H1 (cell line): ENCODE results near the gene RUNX1. TPM values are rescaled to one million over a fixed set of nuclear protein-coding genes. Genes with fewer than 3 reads are reported as not detected.

Experiments used
- CTCF ChIA-PET: fragments of 300-600 bp; sonication (Branson Sonifier 250); formaldehyde crosslinking; loops from one replicate; lab custom pipeline; 2021; ENCODE audit not compliant: partially characterized antibody; lab: Charles Lee
- POLR2A ChIA-PET: fragments of 300-600 bp; sonication (Branson Sonifier 250); formaldehyde crosslinking; loops from one replicate; lab custom pipeline; 2021; ENCODE audit warnings: inconsistent platforms; ENCODE audit not compliant: partially characterized antibody; lab: Charles Lee
- DNase-seq, 2 experiments: peaks; one replicate each; pipeline versions ENCODE4 v3.0.0 to v3.0.0-alpha.2; 2010 to 2022; ENCODE audit warnings: low spot score in 2 of 2, low read depth in 1 of 2, mixed read lengths in 1 of 2
- FAIRE-seq: peaks from 2 replicates; lab custom pipeline; 2011; peaks lifted over from hg19 to GRCh38; lab: Jason Lieb, UNC
- H2AFZ ChIP-seq: 2 replicates; pipeline ENCODE4 v1.8.1; 2012; ENCODE audit warnings: low read length, inconsistent platforms
- H2AK5ac ChIP-seq: 2 replicates; pipeline ENCODE4 v1.6.1; 2013; ENCODE audit warnings: low read depth, low read length
- H2BK120ac ChIP-seq: replicated peaks from 2 replicates; pipeline ENCODE3; 2013; ENCODE audit warnings: low read depth, low read length, inconsistent platforms
- H2BK12ac ChIP-seq: 2 replicates; pipeline ENCODE4 v1.6.1; 2013; ENCODE audit warnings: low read depth, low read length
- H2BK15ac ChIP-seq: 2 replicates; pipeline ENCODE4 v1.6.1; 2013; ENCODE audit warnings: low read length
- H2BK20ac ChIP-seq: 2 replicates; pipeline ENCODE4 v1.6.1; 2013; ENCODE audit warnings: low read length
- H2BK5ac ChIP-seq: 2 replicates; pipeline ENCODE4 v1.6.1; 2013; ENCODE audit warnings: low read depth, low read length
- H3K14ac ChIP-seq: 2 replicates; pipeline ENCODE4 v1.6.1; 2013; ENCODE audit warnings: inconsistent platforms; ENCODE audit not compliant: insufficient read length
- H3K18ac ChIP-seq: 2 replicates; pipeline ENCODE4 v1.6.1; 2013; ENCODE audit warnings: low read length; ENCODE audit errors: extremely low read depth
- H3K23ac ChIP-seq: 2 replicates; pipeline ENCODE4 v1.6.1; 2013; ENCODE audit warnings: inconsistent platforms; ENCODE audit not compliant: insufficient read length
- H3K23me2 ChIP-seq: 2 replicates; pipeline ENCODE4 v1.6.1; 2013; ENCODE audit warnings: low read depth, low read length
- H3K27ac ChIP-seq: 2 replicates; pipeline ENCODE4 v1.6.1; 2011; ENCODE audit warnings: low read depth, low read length, inconsistent platforms
- H3K27me3 ChIP-seq, 4 experiments: replicated peaks in 1 of 4; 1 replicate in 1 of 4; 2 replicates in 3 of 4; pipeline versions ENCODE4 v1.6.1 to v1.8.1; 2011 to 2013; ENCODE audit warnings: low read length in 3 of 4, mild to moderate bottlenecking in 3 of 4, inconsistent platforms in 2 of 4, mixed read lengths in 2 of 4, moderate library complexity in 1 of 4; ENCODE audit not compliant: control insufficient read depth in 3 of 4, insufficient read depth in 3 of 4; ENCODE audit errors: extremely low read depth in 1 of 4
- H3K36me3 ChIP-seq, 4 experiments: 2 replicates each; pipeline versions ENCODE4 v1.6.1 to v1.8.1; 2011 to 2013; ENCODE audit warnings: mild to moderate bottlenecking in 4 of 4, low read length in 3 of 4, moderate library complexity in 2 of 4, control low read depth in 1 of 4, inconsistent platforms in 1 of 4; ENCODE audit not compliant: insufficient read depth in 4 of 4, control insufficient read depth in 2 of 4
- H3K4ac ChIP-seq: replicated peaks from 2 replicates; pipeline ENCODE3; 2013; ENCODE audit warnings: low read length, low read depth, mixed read lengths, inconsistent platforms; ENCODE audit not compliant: insufficient read length
- H3K4me1 ChIP-seq, 4 experiments: replicated peaks in 1 of 4; 1 replicate in 1 of 4; 2 replicates in 3 of 4; pipeline versions ENCODE4 v1.6.1 to v1.8.1; 2011 to 2013; ENCODE audit warnings: low read length in 3 of 4, inconsistent platforms in 2 of 4, mixed read lengths in 1 of 4; ENCODE audit not compliant: insufficient read depth in 4 of 4, control insufficient read depth in 3 of 4
- H3K4me2 ChIP-seq, 2 experiments: 2 replicates each; pipeline versions ENCODE4 v1.6.1 to v1.8.1; 2011 to 2013; ENCODE audit warnings: low read depth in 2 of 2, low read length in 2 of 2, control low read depth in 1 of 2, inconsistent platforms in 1 of 2, mild to moderate bottlenecking in 1 of 2; ENCODE audit not compliant: insufficient read depth in 1 of 2
- H3K4me3 ChIP-seq, 4 experiments: fragments of 200-600, 300-600 bp in 1 of 4; sonication (generic), shearing (Covaris generic), sonication (Bioruptor Twin) in 1 of 4; 2 replicates each; pipeline versions ENCODE4 v1.5.1 to v1.8.1; 2011 to 2016; ENCODE audit warnings: low read length in 4 of 4, low read depth in 3 of 4, control low read depth in 2 of 4, inconsistent platforms in 2 of 4, mild to moderate bottlenecking in 2 of 4, mixed read lengths in 1 of 4, moderate library complexity in 1 of 4; ENCODE audit not compliant: insufficient read depth in 2 of 4; ENCODE audit errors: extremely low read depth in 1 of 4
- H3K56ac ChIP-seq: replicated peaks from 2 replicates; pipeline ENCODE3; 2013; ENCODE audit warnings: low read depth, mild to moderate bottlenecking, mixed read lengths, low read length, inconsistent platforms; ENCODE audit not compliant: insufficient read length
- H3K79me1 ChIP-seq: 2 replicates; pipeline ENCODE4 v1.6.1; 2013; ENCODE audit warnings: low read depth, low read length, control low read depth
- H3K79me2 ChIP-seq, 2 experiments: 2 replicates each; pipeline versions ENCODE4 v1.6.1 to v1.8.1; 2012 to 2013; ENCODE audit warnings: low read length in 2 of 2, mild to moderate bottlenecking in 2 of 2, inconsistent platforms in 1 of 2; ENCODE audit not compliant: insufficient read depth in 2 of 2, control insufficient read depth in 1 of 2
- H3K9ac ChIP-seq, 4 experiments: replicated peaks in 1 of 4; 1 replicate in 1 of 4; 2 replicates in 3 of 4; pipeline versions ENCODE4 v1.6.1 to v1.8.1; 2011 to 2013; ENCODE audit warnings: low read depth in 3 of 4, low read length in 3 of 4, control low read depth in 2 of 4, mild to moderate bottlenecking in 2 of 4, moderate library complexity in 2 of 4, inconsistent platforms in 1 of 4; ENCODE audit errors: extremely low read depth in 1 of 4
- H3K9me3 ChIP-seq, 2 experiments: 2 replicates each; pipeline versions ENCODE4 v1.6.1 to v1.8.1; 2012 to 2013; ENCODE audit warnings: mild to moderate bottlenecking in 2 of 2, moderate library complexity in 2 of 2, control low read depth in 1 of 2, inconsistent platforms in 1 of 2, low read depth in 1 of 2, low read length in 1 of 2, mixed read lengths in 1 of 2; ENCODE audit not compliant: insufficient read depth in 2 of 2
- H4K20me1 ChIP-seq, 2 experiments: replicated peaks in 1 of 2; 2 replicates each; pipeline versions ENCODE3 to v1.8.1; 2011 to 2013; ENCODE audit warnings: inconsistent platforms in 2 of 2, low read length in 2 of 2, mild to moderate bottlenecking in 1 of 2; ENCODE audit not compliant: insufficient read depth in 2 of 2, control insufficient read depth in 1 of 2
- H4K5ac ChIP-seq: 2 replicates; pipeline ENCODE4 v1.6.1; 2013; ENCODE audit warnings: low read length, low read depth, mixed read lengths, inconsistent platforms; ENCODE audit not compliant: insufficient read length
- H4K8ac ChIP-seq: 2 replicates; pipeline ENCODE4 v1.8.0; 2013; ENCODE audit warnings: mild to moderate bottlenecking, moderate library complexity, low read length, inconsistent platforms; ENCODE audit not compliant: insufficient read depth; ENCODE audit errors: extremely low read depth
- H4K91ac ChIP-seq: replicated peaks from 2 replicates; pipeline ENCODE3; 2013; ENCODE audit warnings: low read length, mixed read lengths, inconsistent platforms; ENCODE audit not compliant: insufficient read length
- EP300 ChIP-seq, 2 experiments: IDR thresholded peaks; 1 replicate in 1 of 2; 2 replicates in 1 of 2; pipeline ENCODE4 v1.6.1; 2011 to 2012; ENCODE audit warnings: low read depth in 2 of 2, low read length in 2 of 2, mild to moderate bottlenecking in 2 of 2, borderline replicate concordance in 1 of 2, inconsistent platforms in 1 of 2, moderate library complexity in 1 of 2
- EZH2 ChIP-seq: fragments of 200-600 bp; sonication (generic); IDR thresholded peaks from 2 replicates; pipeline ENCODE4 v1.7.1; 2012; ENCODE audit warnings: low read depth, mild to moderate bottlenecking, moderate library complexity, low read length, inconsistent platforms; ENCODE audit not compliant: severe bottlenecking
- GABPA ChIP-seq: IDR thresholded peaks from 2 replicates; pipeline ENCODE4 v1.6.1; 2011; ENCODE audit warnings: mild to moderate bottlenecking, low read length, moderate library complexity, borderline replicate concordance; ENCODE audit not compliant: insufficient read depth
- RAD21 ChIP-seq, 2 experiments: IDR thresholded peaks in 1 of 2; conservative IDR thresholded peaks in 1 of 2; 2 replicates each; pipeline ENCODE4 v1.6.1; 2011; ENCODE audit warnings: low read depth in 2 of 2, low read length in 2 of 2, improper control_type of control experiment in 1 of 2, inconsistent platforms in 1 of 2, mild to moderate bottlenecking in 1 of 2, moderate library complexity in 1 of 2
- ZNF274 ChIP-seq: IDR thresholded peaks from 2 replicates; pipeline ENCODE4 v1.7.0; 2012; ENCODE audit warnings: low read length, borderline replicate concordance; ENCODE audit errors: extremely low read depth
- WGBS, 2 experiments: shearing (Covaris generic) in 1 of 2; methylation state at CpG; one replicate each; pipeline versions ENCODE4 v1.1.6 to v1.1.7; 2013 to 2015; ENCODE audit warnings: low lambda C conversion rate in 2 of 2, mixed read lengths in 2 of 2, inconsistent platforms in 1 of 2, low coverage in 1 of 2, missing lambda C conversion rate in 1 of 2; ENCODE audit not compliant: insufficient replicate concordance in 2 of 2, insufficient coverage in 1 of 2, insufficient read length in 1 of 2; ENCODE audit errors: extremely low coverage in 1 of 2, missing lambda C conversion rate in 1 of 2; 5-methylcytosine and 5-hydroxymethylcytosine counted together
- polyA plus RNA-seq, 7 experiments: library from polyadenylated mRNA; depleted of rRNA in 3 of 7; stranded (reverse) in 5 of 7; unstranded in 2 of 7; fragments of >200 nt in 5 of 7; fragments of 200-250 nt in 2 of 7; gene quantifications; 1 replicate in 5 of 7; 2 replicates in 1 of 7; 4 replicates in 1 of 7; pipeline versions ENCODE4 v1.2.1 to v1.2.3, GENCODE V29; 2011 to 2013; ENCODE audit warnings: missing spikeins in 2 of 7, mixed read lengths in 2 of 7
- total RNA-seq: library from RNA; stranded (reverse); fragmentation: NEBNext Ultra II Directional; extraction: Animal tissue kit (Norgen Biotek cat#: 25700); gene quantifications from 2 replicates; pipeline ENCODE4 v1.2.1, GENCODE V29; 2021
- TF ChIP-seq, protein P1 (sequence below): IDR thresholded peaks from 2 replicates; pipeline ENCODE4 v1.6.1; 2012; ENCODE audit warnings: low read length, inconsistent platforms

RUNX1 gene
- total and polyA plus RNA-seq, 2 of the 8 experiments (the other 6 are each of a cell fraction or from before 2014, with no cell fraction given) = 0.20 to 0.60 TPM

DNA sequence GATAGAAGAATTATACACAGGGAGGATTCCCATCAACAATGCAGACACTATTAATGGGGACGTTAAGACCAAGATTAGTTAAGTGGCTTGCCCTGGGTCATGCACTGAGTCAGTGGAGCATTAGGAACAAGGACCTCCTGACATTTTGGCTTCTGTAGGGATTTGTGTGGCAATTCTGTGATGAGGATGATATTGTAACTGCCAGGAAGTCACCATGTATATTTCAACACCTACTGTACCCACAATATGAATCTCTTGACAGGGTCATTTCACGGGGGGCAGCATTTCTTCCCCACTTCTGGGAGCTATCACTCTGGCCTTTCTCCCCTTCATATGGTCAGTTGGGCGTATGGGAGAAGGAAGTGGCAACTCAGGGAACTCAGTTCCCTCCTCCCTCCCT, 134.9 kb downstream of the RUNX1 start:
- H4K5ac ChIP-seq = no peak overlapping the region
- H3K9ac ChIP-seq = no peak overlapping the region
- H4K8ac ChIP-seq = no peak overlapping the region
- no peak overlapping the region for H3K14ac ChIP-seq
- H3K4me3 ChIP-seq = no peak overlapping the region
- H3K56ac ChIP-seq = no peak overlapping the region
- H4K91ac ChIP-seq = no peak overlapping the region
- no peak overlapping the region for H2AK5ac ChIP-seq
- no peaks in the 10 kb centered on the region for H3K9me3 ChIP-seq
- H2BK5ac ChIP-seq = no peak overlapping the region
- H2BK12ac ChIP-seq = peak overlapping the region; percentile 6; the same call in 1 of the 2 replicates
- H2AFZ ChIP-seq = no peak overlapping the region
- no peak overlapping the region for H3K4me2 ChIP-seq
- H3K18ac ChIP-seq = no peak overlapping the region
- H3K79me1 ChIP-seq = no peaks in the 10 kb centered on the region
- no peak for FAIRE-seq
- H3K79me2 ChIP-seq = no peaks in the 10 kb centered on the region
- TF ChIP-seq EZH2 (no peak), ZNF274 (no peak), GABPA (no peak), EP300 (IDR thresholded peaks at IDR 0.05; ENCODE audit: borderline replicate concordance in 1 of 2, low read depth in 2 of 2, low read length in 2 of 2) (no peak), RAD21 (IDR thresholded peaks at IDR 0.05 in 1 of 2, conservative IDR thresholded peaks at IDR 0.05 in 1 of 2; ENCODE audit: low read depth in 2 of 2, low read length in 2 of 2) (no peak)
- TF ChIP-seq, protein P1, sequence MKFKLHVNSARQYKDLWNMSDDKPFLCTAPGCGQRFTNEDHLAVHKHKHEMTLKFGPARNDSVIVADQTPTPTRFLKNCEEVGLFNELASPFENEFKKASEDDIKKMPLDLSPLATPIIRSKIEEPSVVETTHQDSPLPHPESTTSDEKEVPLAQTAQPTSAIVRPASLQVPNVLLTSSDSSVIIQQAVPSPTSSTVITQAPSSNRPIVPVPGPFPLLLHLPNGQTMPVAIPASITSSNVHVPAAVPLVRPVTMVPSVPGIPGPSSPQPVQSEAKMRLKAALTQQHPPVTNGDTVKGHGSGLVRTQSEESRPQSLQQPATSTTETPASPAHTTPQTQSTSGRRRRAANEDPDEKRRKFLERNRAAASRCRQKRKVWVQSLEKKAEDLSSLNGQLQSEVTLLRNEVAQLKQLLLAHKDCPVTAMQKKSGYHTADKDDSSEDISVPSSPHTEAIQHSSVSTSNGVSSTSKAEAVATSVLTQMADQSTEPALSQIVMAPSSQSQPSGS = no peak
- TF ChIP-seq, all 59 proteins: peak for 0
- H2BK20ac ChIP-seq = no peak overlapping the region
- H3K36me3 ChIP-seq = no peaks in the 10 kb centered on the region
- DNase-seq = no peak
- POLR2A ChIA-PET = no interaction called here
- no peaks in the 10 kb centered on the region; the same call in 1 of the 2 replicates for H3K23me2 ChIP-seq
- H2BK15ac ChIP-seq = no peak overlapping the region
- no peak overlapping the region for H2BK120ac ChIP-seq
- H3K4me1 ChIP-seq = no peaks in the 10 kb centered on the region
- H3K27me3 ChIP-seq = no peaks in the 10 kb centered on the region
- CTCF ChIA-PET = interaction anchor here (1.0 to 1.2 kb wide), 2 partner anchors 61 to 505 kb away, joined by 3 read pairs; no protein-coding TSS in a partner anchor
- WGBS, 2 experiments = 89% methylated on average over 3 of the region's 3 CpGs; no CpG with 5 or more reads in 1 of the 2 experiments
- H3K27ac ChIP-seq = no peak overlapping the region
- peaks cover 0 to 2% of the 10 kb centered on the region in 2 experiments for H4K20me1 ChIP-seq
- no peak overlapping the region for H3K23ac ChIP-seq
- H3K4ac ChIP-seq = no peak overlapping the region
